Gastrocnemius medialis (tissue), 4 donors: Measurements from ENCODE around the gene LZTS2.

Source experiments
- POLR2A ChIP-seq, 2 donors: fragments of 450-650 bp; IDR thresholded peaks; one replicate each; pipeline ENCODE4 v1.6.1; 2017; ENCODE audit warnings: antibody characterized with exemption in 2 of 2, mild to moderate bottlenecking in 2 of 2, moderate library complexity in 2 of 2
- TF ChIP-seq, protein P1 (sequence below), 5 experiments: fragments of 450-650 bp in 3 of 5; fragments of 200-600 bp in 2 of 5; sonication (generic) in 2 of 5; IDR thresholded peaks in 4 of 5; conservative IDR thresholded peaks in 1 of 5; 1 replicate in 4 of 5; 2 replicates in 1 of 5; pipeline ENCODE4 v1.5.1; 2016 to 2019; ENCODE audit warnings: antibody characterized with exemption in 5 of 5, mild to moderate bottlenecking in 3 of 5, moderate library complexity in 3 of 5

DNA sequence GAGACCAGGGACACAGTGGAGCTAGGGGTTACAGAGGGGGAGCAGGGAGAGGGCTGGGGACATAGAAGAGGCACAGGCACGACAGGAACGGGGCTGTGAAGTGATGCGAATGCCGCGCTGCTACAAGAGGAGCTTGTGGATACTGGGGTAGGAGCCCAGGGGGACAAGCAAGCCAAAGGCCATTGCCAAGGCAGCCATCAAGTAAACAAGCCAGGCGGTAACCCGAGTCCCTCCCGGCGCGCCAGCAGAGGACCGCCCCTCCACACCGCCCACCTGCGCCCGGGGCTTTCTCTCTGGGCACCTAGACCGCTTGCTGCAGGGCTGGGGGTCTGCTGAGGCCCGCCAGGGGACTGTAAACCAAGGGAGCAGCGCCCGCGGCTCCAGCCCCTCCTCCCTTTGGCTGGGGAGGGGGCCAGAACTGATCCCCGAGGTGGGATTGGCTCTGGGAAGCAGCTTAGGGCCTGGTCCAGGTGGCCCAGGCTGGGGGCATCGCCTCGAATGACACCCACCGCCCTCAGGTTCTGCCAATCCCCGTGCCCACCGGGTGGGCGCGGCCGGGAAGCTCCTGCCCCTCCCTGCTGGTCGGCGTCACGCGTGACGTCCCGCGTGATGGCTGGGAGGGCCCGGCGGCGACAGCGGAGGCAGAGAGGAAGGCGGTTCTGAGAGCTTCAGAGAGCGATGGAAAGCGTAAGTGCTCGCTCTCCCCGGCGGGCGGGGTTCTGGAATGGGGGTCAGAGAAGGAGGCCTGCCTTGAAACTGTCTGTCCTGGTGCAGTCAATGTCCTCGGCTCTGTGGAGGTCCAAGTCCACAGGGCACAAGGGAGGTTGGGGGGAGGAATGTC is 32.4 kb downstream of the LZTS2 start:
- TF ChIP-seq, protein P1, sequence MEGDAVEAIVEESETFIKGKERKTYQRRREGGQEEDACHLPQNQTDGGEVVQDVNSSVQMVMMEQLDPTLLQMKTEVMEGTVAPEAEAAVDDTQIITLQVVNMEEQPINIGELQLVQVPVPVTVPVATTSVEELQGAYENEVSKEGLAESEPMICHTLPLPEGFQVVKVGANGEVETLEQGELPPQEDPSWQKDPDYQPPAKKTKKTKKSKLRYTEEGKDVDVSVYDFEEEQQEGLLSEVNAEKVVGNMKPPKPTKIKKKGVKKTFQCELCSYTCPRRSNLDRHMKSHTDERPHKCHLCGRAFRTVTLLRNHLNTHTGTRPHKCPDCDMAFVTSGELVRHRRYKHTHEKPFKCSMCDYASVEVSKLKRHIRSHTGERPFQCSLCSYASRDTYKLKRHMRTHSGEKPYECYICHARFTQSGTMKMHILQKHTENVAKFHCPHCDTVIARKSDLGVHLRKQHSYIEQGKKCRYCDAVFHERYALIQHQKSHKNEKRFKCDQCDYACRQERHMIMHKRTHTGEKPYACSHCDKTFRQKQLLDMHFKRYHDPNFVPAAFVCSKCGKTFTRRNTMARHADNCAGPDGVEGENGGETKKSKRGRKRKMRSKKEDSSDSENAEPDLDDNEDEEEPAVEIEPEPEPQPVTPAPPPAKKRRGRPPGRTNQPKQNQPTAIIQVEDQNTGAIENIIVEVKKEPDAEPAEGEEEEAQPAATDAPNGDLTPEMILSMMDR (IDR thresholded peaks at IDR 0.05 in 4 of 5, conservative IDR thresholded peaks at IDR 0.05 in 1 of 5): no peak
- peak; percentile 46 to 61 for TF ChIP-seq POLR2A (IDR thresholded peaks at IDR 0.05)
